HG02571 (cell line): ENCODE results near the gene PHF14.
"Not testable (repeated sequence)": the region's sequence is repeated elsewhere in the genome, so short reads cannot be mapped to it uniquely, and the experiment has no call there.

Experiments used
- ATAC-seq: cut with Tn5 transposase; IDR thresholded peaks from one replicate; pipeline ENCODE4 v1.9.1; 2021; ENCODE audit warnings: mild to moderate bottlenecking, moderate library complexity; ENCODE audit not compliant: unreplicated experiment

The PHF14 gene

GRCh38 chr7:10981317-10981716 is 7.6 kb downstream of the PHF14 start:
- no peak for ATAC-seq

GRCh38 chr7:10990748-10991147 is 17.1 kb downstream of the PHF14 start:
- ATAC-seq: not testable (repeated sequence)

- not testable (repeated sequence) for ATAC-seq
These were observed 22.0 kb downstream of the PHF14 start for GRCh38 chr7:10995482-10996166.

GRCh38 chr7:10998996-10999757 is 25.5 kb downstream of the PHF14 start:
- ATAC-seq: no peak

GRCh38 chr7:11005202-11005601 is 31.5 kb downstream of the PHF14 start:
- no peak for ATAC-seq

- ATAC-seq: no peak
These were observed 32.6 kb downstream of the PHF14 start for GRCh38 chr7:11006291-11006690.

- no peak for ATAC-seq
These were observed 36.0 kb downstream of the PHF14 start for GRCh38 chr7:11009631-11010030.

- no peak for ATAC-seq
These were observed 47.8 kb downstream of the PHF14 start for GRCh38 chr7:11021468-11021867.

GRCh38 chr7:11026452-11027359 is 53.0 kb downstream of the PHF14 start:
- no peak for ATAC-seq

- ATAC-seq: no peak
These were observed 62.0 kb downstream of the PHF14 start for GRCh38 chr7:11035661-11036060.

- no peak for ATAC-seq
These were observed 66.3 kb downstream of the PHF14 start for GRCh38 chr7:11039974-11040373.

- ATAC-seq: no peak
These were observed 80.4 kb downstream of the PHF14 start for GRCh38 chr7:11054033-11054432.

- no peak for ATAC-seq
These were observed 87.2 kb downstream of the PHF14 start for GRCh38 chr7:11060893-11061292.

- no peak for ATAC-seq
These were observed 88.4 kb downstream of the PHF14 start for GRCh38 chr7:11062110-11062509.

GRCh38 chr7:11069591-11069990 is 95.9 kb downstream of the PHF14 start:
- no peak for ATAC-seq

- ATAC-seq: no peak
These were observed 104.1 kb downstream of the PHF14 start for GRCh38 chr7:11077816-11078215.

- no peak for ATAC-seq
These were observed 104.7 kb downstream of the PHF14 start for GRCh38 chr7:11078247-11078834.

- no peak for ATAC-seq
These were observed 106.2 kb downstream of the PHF14 start for GRCh38 chr7:11079907-11080306.

GRCh38 chr7:11082121-11082520 is 108.4 kb downstream of the PHF14 start:
- ATAC-seq: no peak

- no peak for ATAC-seq
These were observed 109.0 kb downstream of the PHF14 start for GRCh38 chr7:11082552-11083213.

GRCh38 chr7:11083214-11083568 is 109.5 kb downstream of the PHF14 start:
- no peak for ATAC-seq
